ENCODE measurements around the gene KRTAP5-11.
"Not testable (repeated sequence)": the region's sequence is repeated elsewhere in the genome, so short reads cannot be mapped to it uniquely, and the experiment has no call there.

The KRTAP5-11 gene

DNA sequence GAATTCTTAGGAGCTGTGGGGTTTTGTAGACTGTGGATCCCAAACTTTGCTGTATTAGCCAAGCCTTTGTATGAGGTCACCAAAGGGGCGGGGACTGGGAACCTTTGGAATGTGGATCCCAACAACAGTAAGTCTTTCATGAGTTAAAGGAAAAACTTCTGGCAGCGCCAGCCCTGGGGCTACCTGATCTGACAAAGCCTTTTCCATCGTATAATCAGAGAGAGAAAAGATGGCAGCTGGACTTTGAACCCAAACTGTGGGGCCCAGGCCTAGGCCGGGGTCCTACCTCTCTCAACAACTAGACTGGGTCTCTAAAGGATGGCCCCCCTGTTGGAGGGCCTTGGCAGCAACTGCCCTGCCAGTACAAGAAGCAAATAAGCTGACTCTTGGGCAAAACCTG is 5.6 kb upstream of the KRTAP5-11 start:
- not testable (repeated sequence) for H3K27ac ChIP-seq

DNA sequence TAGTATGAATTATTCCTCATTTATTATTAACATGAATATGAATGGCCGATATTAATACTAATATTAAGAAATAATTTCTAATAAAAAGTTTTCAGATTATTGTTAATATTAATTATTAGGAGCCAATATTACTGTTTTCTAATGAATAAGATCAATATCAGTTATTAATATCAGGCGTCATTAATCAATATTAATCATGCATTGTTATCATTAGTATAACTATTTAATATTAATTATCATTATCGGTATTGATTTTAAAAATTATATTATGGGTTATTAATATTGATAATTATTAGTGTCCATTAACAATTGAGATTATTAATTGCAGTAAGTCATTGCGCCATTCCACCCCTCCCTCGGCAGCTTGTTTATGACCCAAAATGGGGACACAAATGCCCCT is 3.0 kb upstream of the KRTAP5-11 start:
- H3K27ac ChIP-seq = not testable (repeated sequence)

DNA sequence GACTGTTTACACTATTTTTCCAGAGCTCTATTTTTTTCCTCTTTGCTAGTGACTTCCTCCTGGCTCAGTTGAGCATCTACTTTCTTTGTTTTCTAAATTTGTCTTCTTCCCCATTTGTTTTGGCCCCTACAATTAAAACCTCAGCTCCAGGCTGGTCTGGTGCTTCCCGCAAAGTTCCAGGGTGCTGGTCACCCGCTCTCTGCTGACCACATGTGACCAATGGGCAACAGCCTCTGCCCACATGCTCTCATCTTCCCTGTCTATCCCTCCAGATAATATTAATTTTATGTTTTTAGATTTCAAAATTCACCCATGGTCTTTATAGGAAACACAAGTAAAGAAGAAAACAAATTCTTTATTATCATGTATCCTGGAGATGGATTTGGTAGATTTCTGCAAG is 294 bp upstream of the KRTAP5-11 start:
- H3K27ac ChIP-seq = not testable (repeated sequence)

DNA sequence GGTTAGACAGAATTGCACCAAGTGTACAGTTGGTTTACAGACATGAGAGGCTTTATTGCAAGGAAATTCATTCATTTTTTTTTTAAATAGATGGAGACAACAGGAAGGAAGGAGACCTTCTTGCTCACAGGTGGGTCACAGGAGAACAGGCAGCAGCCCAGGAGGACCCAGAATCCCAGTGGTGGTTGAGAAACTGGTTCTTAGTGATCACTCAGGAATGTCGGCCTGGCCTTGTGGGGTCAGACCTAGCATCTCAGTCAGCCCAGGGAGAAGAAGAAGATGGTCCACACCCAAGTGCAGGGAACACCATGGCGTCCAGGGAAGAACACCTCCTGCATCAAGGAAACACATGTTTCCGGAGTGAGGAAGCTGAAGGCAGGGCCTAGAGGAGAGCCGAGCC is 849 bp downstream of the KRTAP5-11 start:
- TF ChIP-seq, protein P1, sequence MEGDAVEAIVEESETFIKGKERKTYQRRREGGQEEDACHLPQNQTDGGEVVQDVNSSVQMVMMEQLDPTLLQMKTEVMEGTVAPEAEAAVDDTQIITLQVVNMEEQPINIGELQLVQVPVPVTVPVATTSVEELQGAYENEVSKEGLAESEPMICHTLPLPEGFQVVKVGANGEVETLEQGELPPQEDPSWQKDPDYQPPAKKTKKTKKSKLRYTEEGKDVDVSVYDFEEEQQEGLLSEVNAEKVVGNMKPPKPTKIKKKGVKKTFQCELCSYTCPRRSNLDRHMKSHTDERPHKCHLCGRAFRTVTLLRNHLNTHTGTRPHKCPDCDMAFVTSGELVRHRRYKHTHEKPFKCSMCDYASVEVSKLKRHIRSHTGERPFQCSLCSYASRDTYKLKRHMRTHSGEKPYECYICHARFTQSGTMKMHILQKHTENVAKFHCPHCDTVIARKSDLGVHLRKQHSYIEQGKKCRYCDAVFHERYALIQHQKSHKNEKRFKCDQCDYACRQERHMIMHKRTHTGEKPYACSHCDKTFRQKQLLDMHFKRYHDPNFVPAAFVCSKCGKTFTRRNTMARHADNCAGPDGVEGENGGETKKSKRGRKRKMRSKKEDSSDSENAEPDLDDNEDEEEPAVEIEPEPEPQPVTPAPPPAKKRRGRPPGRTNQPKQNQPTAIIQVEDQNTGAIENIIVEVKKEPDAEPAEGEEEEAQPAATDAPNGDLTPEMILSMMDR (IDR thresholded peaks at IDR 0.05) = no peak
- H3K27ac ChIP-seq = no peak overlapping the region

DNA sequence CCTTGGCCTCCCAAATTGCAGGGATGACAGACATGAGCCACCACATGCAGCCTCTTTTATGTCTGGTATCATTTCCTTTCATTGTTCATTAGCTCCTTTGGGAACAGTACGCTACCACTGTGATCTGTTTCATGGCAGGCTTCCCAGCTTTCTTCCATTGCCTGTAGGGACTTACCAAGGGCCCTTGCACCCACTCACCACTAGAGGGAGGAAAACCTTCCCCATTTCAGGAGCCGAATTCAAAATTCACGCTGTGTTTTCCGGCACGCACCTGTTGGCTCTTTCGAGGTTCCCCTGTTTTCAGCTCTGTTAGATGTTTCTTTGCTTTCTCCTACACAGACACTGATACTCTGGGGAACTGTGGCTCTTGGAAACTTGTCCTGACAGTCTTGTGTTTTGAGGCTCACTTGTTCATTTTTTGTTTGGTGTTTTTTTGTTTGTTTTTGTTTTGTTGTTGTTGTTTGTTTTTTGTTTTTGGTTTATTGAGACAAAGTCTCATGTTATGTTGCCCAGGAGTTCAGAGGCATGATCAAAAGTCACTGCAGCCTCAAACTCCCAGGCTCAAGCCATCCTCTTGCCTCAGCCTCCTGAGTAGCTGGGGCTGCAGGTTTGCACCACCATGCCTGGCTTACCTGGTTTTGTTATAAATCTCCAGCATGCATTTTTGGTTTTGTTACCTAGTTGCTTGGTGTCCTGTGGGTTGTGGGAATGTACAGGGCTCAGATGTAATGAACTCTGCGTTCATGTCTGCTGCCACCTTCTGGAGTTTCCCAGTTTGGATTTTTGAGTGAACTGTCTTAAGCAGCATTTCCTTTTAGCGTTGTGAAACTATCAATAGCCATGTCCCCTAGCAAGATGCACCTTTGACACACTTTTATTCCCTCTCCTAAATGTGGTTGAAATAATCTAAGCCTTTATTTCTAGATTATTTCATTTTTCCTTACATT is 2.3 kb downstream of the KRTAP5-11 start:
- TF ChIP-seq, protein P1 (IDR thresholded peaks at IDR 0.05) = peak; percentile 90
- TF ChIP-seq ZFX (IDR thresholded peaks at IDR 0.05; ENCODE audit: borderline replicate concordance) = no peak

DNA sequence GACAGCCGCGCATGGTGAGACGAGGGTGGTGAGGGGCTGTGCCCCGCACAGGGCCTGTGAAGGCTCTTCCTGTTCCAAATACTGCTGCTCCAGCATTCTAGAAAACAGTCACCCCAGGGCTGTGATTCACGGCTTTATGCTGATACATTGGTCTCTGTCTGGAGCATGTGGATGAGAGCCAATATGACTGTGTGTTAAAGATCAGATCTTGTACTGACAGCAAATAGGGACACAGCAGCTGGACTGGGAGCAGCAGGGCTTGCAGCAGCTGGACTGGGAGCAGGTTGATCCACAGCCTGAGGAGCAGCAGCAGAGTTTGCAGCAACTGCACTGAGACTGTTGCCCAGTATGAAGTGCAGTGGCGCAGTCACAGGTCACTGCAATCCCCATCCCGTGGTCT is 3.2 kb downstream of the KRTAP5-11 start:
- not testable (repeated sequence) for H3K27ac ChIP-seq

More for the DNA sequence above, 2.3 kb downstream of the KRTAP5-11 start:
- no peak overlapping the region for H3K27ac ChIP-seq

DNA sequence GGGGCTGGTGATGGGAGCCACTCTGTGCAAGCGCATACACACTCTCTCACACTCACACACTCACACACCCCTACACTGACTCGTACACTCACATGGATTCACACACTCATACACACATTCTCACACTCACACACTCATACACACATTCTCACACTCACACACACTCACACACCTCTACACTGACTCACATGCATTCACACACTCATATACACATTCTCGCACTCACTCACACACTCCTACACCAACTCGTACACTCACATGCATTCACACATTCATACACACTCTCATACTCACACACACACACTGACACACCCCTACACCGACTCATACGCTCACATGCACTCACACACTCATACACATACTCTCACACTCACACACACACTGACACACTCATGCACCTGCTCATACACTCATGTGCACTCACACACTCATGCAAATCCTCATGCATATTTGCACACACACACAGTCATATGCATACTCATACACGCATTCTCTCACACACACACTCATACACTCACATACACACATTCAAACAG is 5.1 kb downstream of the KRTAP5-11 start:
- H3K27ac ChIP-seq = no peak overlapping the region
- TF ChIP-seq ZFX (IDR thresholded peaks at IDR 0.05; ENCODE audit: borderline replicate concordance) = no peak
- TF ChIP-seq, protein P1 (IDR thresholded peaks at IDR 0.05) = no peak

DNA sequence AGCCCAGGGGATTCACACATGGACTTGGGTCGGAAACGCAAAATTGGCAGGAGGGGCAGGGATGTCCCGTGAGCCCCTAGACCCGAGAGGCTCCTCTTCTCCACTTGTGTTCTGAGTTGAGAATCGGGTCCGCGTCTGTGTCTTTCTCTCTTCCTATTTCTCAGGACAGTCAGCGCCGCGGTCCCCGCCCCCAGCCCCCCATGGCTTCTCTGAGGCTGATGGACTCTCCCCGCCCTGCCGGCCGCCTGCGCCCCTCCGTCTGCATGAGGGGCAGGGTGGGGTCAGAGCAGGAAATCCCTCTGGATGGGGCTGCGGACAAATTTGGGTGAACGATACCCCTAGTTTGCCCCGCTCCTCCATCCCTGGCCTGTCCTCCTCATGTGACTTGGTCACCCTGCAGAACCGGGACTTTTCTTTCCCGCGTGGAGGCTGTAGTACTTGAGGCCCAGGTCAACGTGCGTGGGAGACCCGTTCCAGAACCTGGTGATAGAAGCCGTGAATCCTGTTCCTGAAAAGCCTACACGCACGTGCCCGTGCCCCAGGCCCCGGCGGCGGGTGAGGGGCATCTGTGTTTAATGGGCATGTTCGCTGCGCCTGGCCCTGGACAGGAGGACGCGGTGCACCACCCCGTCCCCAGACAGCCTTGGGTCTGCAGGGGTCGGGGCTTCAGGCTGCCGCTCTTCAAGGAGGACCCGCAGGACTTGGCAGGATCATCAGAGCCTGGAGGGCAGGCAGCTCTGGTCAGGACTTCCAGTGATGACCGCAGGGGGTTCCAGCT is 5.8 kb downstream of the KRTAP5-11 start:
- H3K27ac ChIP-seq = not testable (repeated sequence)

DNA sequence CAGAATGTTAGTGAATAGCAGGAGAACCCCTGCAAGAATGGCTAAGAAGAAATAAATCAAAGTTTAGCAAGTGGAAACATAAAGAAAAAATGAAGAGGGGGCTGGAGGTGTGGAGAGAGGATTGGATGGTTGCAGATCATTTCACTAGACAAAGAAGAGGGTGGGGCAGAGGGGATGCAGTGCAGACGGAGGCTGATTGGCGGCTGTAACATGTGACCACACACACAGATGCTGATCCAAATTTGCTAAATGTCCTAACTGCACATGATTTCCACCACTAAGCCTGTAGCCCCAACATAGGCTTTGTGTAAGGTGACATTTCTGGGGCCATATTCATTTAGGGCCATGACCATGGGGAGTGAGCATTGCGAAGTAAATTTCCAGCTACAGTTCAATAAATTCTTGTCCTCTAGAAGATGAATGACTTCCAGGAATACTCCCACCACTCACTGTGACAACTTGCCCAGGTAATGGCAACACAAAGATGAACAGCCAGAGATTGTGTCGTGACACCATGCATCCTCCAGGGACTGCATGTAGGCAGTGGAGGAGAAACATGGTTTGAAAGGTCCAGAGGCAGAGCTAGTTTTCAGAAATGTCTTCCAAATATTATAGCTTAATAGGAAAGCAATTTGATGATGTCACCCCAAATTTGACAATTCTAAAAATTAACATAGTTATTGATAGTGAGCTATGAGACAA is 6.8 kb downstream of the KRTAP5-11 start:
- no peak for TF ChIP-seq ZFX (IDR thresholded peaks at IDR 0.05; ENCODE audit: borderline replicate concordance)
- TF ChIP-seq, protein P1 (IDR thresholded peaks at IDR 0.05) = no peak
- no peak overlapping the region for H3K27ac ChIP-seq

All from 22Rv1 (cell line).